ENCODE measurements around the gene RC3H2. TPM values are rescaled to one million over a fixed set of nuclear protein-coding genes. Genes with fewer than 3 reads are reported as not detected.

The RC3H2 gene
- total RNA-seq, 3 donors from 2014 or later: 27.3 to 31.1 (median 28.4) TPM

Other genes starting within 250 kb of the RC3H2 start
- gene OR1B1, start 247.7 kb downstream of the RC3H2 start, total RNA-seq: not detected
- not detected for gene OR1L1, start 243.6 kb downstream of the RC3H2 start, total RNA-seq
- gene OR1L3, start 230.2 kb downstream of the RC3H2 start, total RNA-seq: not detected
- gene OR1L4, start 181.4 kb downstream of the RC3H2 start, total RNA-seq: not detected
- not detected for gene OR1L6, start 163.1 kb downstream of the RC3H2 start, total RNA-seq
- gene OR5C1, start 116.4 kb downstream of the RC3H2 start, total RNA-seq: not detected
- gene OR1K1, start 105.2 kb downstream of the RC3H2 start, total RNA-seq: not detected
- gene PDCL, start 76.8 kb downstream of the RC3H2 start, total RNA-seq: 10 to 100 TPM; 12.6 to 17.7 (median 13.3) TPM
- 1 to 10 TPM; 6.3 to 7.2 (median 6.5) TPM for gene ZBTB6, start 8.0 kb upstream of the RC3H2 start, total RNA-seq
- gene ZBTB26, start 26.2 kb upstream of the RC3H2 start, total RNA-seq: 1 to 10 TPM; 2.9 to 3.5 (median 3.2) TPM
- gene RABGAP1, start 35.7 kb upstream of the RC3H2 start, total RNA-seq: 10 to 100 TPM; 14.3 to 17.1 (median 16.7) TPM
- gene GPR21, start 128.3 kb upstream of the RC3H2 start, total RNA-seq: under 1 TPM in 2 of 3 donors, not detected in 1; 0.27 to 0.33 TPM

All from activated T-cell treated with anti-CD3 and anti-CD28 coated beads, Interleukin-2, amount 50 U/mL, for 4 hours (primary cell).